ENCODE measurements around the gene PRSS50.

Gene PRSS50

DNA sequence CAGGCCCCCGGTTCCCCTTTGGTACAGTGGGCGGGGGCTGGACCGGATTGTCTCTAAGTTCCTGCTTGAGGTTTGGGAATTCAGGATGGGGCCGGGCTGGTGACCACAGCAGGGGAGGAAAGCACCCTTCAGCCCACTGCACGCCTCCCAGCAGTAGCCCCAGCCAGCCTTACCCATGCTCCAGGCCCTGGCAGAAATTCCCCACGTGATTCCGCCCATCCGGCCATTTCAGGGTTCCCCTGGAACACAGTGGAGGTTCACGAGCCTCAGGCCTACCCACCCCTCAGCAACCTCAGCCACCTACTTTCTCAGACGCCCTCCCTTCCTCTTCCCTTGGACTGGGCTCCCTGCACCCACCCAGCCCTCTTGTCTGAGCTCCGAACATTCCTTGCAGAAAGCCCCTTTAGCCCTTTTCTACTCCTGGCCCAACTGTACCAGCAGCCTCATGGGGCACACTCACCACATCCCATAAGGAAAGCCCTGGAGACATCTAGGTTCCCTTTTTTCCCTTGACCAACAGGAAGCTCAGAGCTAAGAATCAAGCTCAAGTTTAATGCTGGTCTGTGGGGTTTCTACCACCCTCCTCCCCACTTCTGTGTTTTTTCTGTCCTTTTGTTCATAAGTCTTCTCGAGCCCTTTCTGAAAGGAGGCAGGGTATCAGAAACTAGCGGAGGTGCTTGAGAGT is 35.7 kb downstream of the PRSS50 start:
- no peak for DNase-seq

DNA sequence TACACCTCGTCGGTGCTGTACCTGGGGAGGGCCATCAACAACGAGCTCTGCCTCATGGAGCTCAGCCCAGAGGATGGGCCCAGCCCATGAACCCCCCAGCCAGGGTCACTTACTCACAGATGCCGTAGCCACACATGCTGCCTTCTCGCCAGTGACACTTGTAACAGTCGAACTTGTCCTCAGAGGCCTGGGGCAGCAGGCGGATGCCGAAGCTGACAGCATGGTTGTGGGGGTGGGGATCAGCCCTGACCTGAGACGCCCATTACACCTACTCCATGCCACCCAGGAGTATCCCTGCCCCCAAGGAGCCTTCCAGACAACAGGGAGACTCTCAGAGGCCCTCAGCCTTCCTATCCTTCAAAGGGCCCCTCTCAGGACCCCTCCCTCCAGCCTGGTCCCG is 36.3 kb downstream of the PRSS50 start:
- H3K4me2 ChIP-seq (ENCODE audit: insufficient read depth, low read length): no peak overlapping the region
- no peak overlapping the region for H3K4me3 ChIP-seq (ENCODE audit: low read depth in 1 of 2, low read length in 2 of 2)
- H3K4me1 ChIP-seq (ENCODE audit: insufficient read depth, low read length): no peaks in the 10 kb centered on the region
- H3K79me2 ChIP-seq (ENCODE audit: insufficient read depth, low read length): no peaks in the 10 kb centered on the region
- no peaks in the 10 kb centered on the region for H4K20me1 ChIP-seq (ENCODE audit: insufficient read depth, low read length)
- no peak for TF ChIP-seq EZH2 (IDR thresholded peaks at IDR 0.05; ENCODE audit: borderline replicate concordance, low read depth, low read length, severe bottlenecking)
- TF ChIP-seq, protein P1, sequence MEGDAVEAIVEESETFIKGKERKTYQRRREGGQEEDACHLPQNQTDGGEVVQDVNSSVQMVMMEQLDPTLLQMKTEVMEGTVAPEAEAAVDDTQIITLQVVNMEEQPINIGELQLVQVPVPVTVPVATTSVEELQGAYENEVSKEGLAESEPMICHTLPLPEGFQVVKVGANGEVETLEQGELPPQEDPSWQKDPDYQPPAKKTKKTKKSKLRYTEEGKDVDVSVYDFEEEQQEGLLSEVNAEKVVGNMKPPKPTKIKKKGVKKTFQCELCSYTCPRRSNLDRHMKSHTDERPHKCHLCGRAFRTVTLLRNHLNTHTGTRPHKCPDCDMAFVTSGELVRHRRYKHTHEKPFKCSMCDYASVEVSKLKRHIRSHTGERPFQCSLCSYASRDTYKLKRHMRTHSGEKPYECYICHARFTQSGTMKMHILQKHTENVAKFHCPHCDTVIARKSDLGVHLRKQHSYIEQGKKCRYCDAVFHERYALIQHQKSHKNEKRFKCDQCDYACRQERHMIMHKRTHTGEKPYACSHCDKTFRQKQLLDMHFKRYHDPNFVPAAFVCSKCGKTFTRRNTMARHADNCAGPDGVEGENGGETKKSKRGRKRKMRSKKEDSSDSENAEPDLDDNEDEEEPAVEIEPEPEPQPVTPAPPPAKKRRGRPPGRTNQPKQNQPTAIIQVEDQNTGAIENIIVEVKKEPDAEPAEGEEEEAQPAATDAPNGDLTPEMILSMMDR (IDR thresholded peaks at IDR 0.05; ENCODE audit: borderline replicate concordance, extremely low read depth, low read length, poor library complexity, severe bottlenecking): no peak
- no peak overlapping the region for H3K27ac ChIP-seq (ENCODE audit: low read length)
- no peaks in the 10 kb centered on the region for H3K9me3 ChIP-seq (ENCODE audit: insufficient read depth, low read length, severe bottlenecking)
- no peak overlapping the region for H2AFZ ChIP-seq (ENCODE audit: low read depth, low read length)
- ATAC-seq (ENCODE audit: insufficient read depth, low read depth) (no peak), DNase-seq (no peak)
- no peaks in the 10 kb centered on the region for H3K27me3 ChIP-seq (ENCODE audit: insufficient read depth, low read length, poor library complexity)
- no peaks in the 10 kb centered on the region for H3K36me3 ChIP-seq (ENCODE audit: insufficient read depth, low read length)
- no peak overlapping the region for H3K9ac ChIP-seq (ENCODE audit: low read depth, low read length)

More for the DNA sequence above, 35.7 kb downstream of the PRSS50 start:
- Histone ChIP-seq H3K4me2 (ENCODE audit: insufficient read depth, low read length) (no peak overlapping the region), H3K79me2 (ENCODE audit: insufficient read depth, low read length) (no peaks in the 10 kb centered on the region), H2AFZ (ENCODE audit: low read depth, low read length) (no peak overlapping the region), H3K9ac (ENCODE audit: low read depth, low read length) (no peak overlapping the region), H3K4me1 (ENCODE audit: insufficient read depth, low read length) (no peaks in the 10 kb centered on the region), H3K27ac (ENCODE audit: low read length) (no peak overlapping the region), H3K36me3 (ENCODE audit: insufficient read depth, low read length) (no peaks in the 10 kb centered on the region), H3K4me3 (ENCODE audit: low read depth in 1 of 2, low read length in 2 of 2) (no peak overlapping the region), H3K27me3 (ENCODE audit: insufficient read depth, low read length, poor library complexity) (no peaks in the 10 kb centered on the region), H4K20me1 (ENCODE audit: insufficient read depth, low read length) (no peaks in the 10 kb centered on the region), H3K9me3 (ENCODE audit: insufficient read depth, low read length, severe bottlenecking) (no peaks in the 10 kb centered on the region)
- no peak for ATAC-seq (ENCODE audit: insufficient read depth, low read depth)
- TF ChIP-seq EZH2 (IDR thresholded peaks at IDR 0.05; ENCODE audit: borderline replicate concordance, low read depth, low read length, severe bottlenecking): no peak
- TF ChIP-seq, protein P1 (IDR thresholded peaks at IDR 0.05; ENCODE audit: borderline replicate concordance, extremely low read depth, low read length, poor library complexity, severe bottlenecking): no peak

DNA sequence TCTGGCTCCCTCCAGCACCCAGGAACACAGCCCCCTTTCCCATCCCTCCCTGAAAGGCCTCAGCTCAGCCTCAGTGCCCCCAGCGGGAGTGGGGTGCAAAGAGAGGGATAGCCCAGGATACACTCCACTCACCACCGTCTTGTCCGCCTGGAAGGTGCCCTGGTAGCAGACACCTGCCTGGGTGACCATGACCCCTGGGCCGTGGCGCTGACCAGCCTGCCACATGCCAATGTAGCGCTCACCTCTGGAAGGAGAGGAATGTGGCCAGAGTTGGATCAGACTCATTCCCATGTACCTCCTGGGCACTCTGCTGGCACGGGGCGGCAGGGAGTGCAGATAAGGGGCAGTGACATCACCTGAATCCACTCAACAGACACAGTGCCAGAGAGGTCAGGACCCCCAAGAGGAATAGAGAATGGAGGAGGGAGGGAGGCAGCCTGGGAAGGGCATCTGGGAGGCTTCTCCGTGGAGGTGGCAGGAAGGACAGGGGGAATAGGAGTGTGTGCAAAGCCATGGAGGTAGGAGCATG is 37.3 kb downstream of the PRSS50 start:
- Histone ChIP-seq H2AFZ (ENCODE audit: low read depth, low read length) (no peak overlapping the region), H3K27ac (ENCODE audit: low read length) (no peak overlapping the region), H3K4me1 (ENCODE audit: insufficient read depth, low read length) (no peaks in the 10 kb centered on the region), H3K4me2 (ENCODE audit: insufficient read depth, low read length) (no peak overlapping the region), H3K36me3 (ENCODE audit: insufficient read depth, low read length) (no peaks in the 10 kb centered on the region), H3K27me3 (ENCODE audit: insufficient read depth, low read length, poor library complexity) (no peaks in the 10 kb centered on the region), H3K4me3 (ENCODE audit: low read depth in 1 of 2, low read length in 2 of 2) (no peak overlapping the region), H3K9me3 (ENCODE audit: insufficient read depth, low read length, severe bottlenecking) (no peaks in the 10 kb centered on the region), H4K20me1 (ENCODE audit: insufficient read depth, low read length) (no peaks in the 10 kb centered on the region), H3K79me2 (ENCODE audit: insufficient read depth, low read length) (no peaks in the 10 kb centered on the region), H3K9ac (ENCODE audit: low read depth, low read length) (no peak overlapping the region)
- no peak for DNase-seq
- no peak for ATAC-seq (ENCODE audit: insufficient read depth, low read depth)
- no peak for TF ChIP-seq EZH2 (IDR thresholded peaks at IDR 0.05; ENCODE audit: borderline replicate concordance, low read depth, low read length, severe bottlenecking)
- TF ChIP-seq, protein P1 (IDR thresholded peaks at IDR 0.05; ENCODE audit: borderline replicate concordance, extremely low read depth, low read length, poor library complexity, severe bottlenecking): no peak
